ENCODE measurements around the gene HAPSTR1.

Gene HAPSTR1

GRCh38 chr16:9139965-9140364 lies 48.5 kb downstream of the HAPSTR1 start:
- no peak for DNase-seq (ENCODE audit: extremely low spot score, insufficient read length, low read depth)
- peak; percentile 79 for FAIRE-seq

All from GM18507 (cell line).